Cortex of kidney (tissue), 1 donor: Measurements from ENCODE around the gene PABPN1L.
A peak's percentile ranks its signal among the peaks of the same experiment; 100 is the strongest.

ENCODE experiments used
- DNase-seq: peaks from one replicate; lab custom pipeline; 2025; lab: John Stamatoyannopoulos, UW

Gene PABPN1L

DNA sequence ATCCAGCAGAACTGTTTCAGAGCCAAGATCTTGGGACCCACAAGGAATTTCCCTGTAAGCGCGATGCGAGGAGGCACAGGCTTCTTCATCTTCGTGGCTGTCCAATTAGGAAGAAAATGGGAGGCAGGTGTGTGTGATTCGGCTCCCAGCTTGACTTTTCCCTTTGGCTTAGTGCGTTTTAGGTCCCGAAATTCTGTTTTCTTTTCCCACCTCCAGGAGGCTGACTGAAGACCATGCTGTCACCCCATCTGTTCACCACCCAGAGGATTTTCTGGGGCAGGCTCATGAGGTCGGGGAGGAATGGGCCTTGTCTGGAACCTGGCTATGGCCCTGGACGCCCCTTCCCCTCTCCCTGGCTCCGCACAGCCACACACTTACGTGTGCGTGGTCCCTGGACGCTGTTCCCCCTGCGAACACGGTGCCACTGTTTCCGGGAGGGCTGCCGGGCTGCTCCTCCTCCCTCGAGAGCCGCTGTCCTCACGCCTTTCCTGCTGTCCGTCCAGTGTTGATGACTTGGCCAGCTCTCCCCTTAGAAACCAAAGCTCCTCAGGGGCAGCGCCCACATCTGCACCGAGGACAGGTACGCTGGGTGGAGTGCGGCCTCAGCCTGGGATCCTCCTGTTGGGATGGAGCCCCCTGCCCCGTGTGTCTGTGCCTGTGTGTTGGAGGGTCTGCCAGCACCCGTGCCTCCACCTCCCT, 2.7 kb upstream of the PABPN1L start:
- DNase-seq, result no peak

- no peak for DNase-seq
Measured at GRCh38 chr16:88867581-88868246, 1.3 kb upstream of the PABPN1L start.

DNA sequence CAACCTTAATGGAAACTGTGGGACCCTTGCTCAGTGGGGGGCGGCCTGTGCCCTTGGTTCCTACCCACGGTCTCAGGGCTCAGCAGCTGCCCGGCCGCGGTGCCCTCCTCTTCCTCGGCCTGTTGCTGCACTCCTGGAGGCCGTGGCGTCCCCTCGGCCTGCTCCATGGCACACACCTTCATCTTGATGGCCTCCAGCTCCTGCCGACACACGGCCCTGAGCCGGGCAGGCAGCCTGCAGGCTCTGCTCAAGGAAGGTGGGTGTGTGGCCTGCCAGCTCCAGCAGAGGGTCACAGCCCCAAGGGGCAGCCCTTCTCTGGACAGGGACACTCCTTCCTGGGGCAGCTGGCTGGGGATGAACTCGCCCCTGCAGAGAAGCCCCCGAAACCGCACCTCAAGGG, 718 bp downstream of the PABPN1L start:
- no peak for DNase-seq

DNA sequence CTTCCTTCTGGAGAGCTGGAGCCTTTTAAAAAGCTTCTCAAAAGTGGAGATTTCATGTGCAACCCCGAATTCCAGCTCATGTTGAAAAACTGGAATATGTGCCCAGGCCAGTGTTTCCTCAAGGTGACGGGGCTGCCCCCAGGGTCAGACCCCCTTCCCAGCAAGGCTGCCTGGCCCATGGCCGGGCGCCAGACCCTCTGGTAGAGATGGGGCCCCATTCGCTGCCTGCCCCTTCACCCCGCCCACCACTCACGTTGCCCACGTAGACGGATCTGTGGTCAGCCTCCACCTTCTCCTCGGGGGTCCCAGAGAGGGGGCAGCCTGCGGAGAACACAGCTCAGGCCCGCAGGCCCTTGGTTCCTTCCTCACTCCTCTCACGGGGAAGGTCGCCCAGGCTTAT, 1.1 kb downstream of the PABPN1L start:
- DNase-seq, result no peak

DNA sequence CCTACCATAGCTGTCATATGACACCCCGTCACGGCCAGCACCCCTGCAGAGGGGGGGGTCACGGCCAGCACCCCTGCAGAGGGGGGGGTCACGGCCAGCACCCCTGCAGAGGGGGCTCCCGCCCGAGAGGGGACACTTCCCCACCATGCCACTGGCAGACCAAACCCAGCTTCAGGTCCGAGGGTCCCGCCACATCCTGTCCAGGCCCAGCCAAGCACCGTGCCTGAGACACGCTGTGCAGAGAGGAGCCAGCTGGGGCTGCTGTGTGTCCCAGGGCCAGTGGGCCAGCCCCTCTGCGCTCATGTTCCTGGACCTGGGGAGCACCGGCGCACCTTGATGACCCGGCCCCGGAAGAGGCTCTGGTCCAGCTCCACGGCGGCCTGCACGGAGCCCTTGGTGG, 1.9 kb downstream of the PABPN1L start:
- no peak for DNase-seq

DNA sequence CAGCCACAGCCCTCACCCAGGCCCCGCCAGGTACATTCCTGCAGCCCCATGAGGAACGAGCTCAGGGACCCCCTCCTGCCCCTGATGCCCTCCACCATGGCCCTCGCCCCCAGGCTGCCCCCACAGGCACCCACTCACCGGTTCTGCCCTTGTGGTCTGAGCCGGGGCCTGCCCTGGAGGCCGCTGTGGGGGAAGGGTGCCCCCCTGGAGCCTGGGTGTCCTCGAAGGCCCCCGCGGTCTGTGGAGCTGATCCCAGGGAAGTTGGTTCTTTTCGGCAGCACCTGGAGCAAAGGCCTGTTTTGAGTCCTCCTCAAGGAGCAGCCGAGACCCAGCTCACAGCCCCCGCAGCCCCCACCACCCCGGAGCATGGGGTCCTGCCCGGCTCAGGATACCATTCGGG, 2.4 kb downstream of the PABPN1L start:
- DNase-seq, result no peak

- DNase-seq, result no peak
Measured at GRCh38 chr16:88863426-88863825, 3.0 kb downstream of the PABPN1L start.

GRCh38 chr16:88862968-88863367, 3.5 kb downstream of the PABPN1L start:
- DNase-seq, result no peak

GRCh38 chr16:88861359-88861758, 5.1 kb downstream of the PABPN1L start:
- no peak for DNase-seq

DNA sequence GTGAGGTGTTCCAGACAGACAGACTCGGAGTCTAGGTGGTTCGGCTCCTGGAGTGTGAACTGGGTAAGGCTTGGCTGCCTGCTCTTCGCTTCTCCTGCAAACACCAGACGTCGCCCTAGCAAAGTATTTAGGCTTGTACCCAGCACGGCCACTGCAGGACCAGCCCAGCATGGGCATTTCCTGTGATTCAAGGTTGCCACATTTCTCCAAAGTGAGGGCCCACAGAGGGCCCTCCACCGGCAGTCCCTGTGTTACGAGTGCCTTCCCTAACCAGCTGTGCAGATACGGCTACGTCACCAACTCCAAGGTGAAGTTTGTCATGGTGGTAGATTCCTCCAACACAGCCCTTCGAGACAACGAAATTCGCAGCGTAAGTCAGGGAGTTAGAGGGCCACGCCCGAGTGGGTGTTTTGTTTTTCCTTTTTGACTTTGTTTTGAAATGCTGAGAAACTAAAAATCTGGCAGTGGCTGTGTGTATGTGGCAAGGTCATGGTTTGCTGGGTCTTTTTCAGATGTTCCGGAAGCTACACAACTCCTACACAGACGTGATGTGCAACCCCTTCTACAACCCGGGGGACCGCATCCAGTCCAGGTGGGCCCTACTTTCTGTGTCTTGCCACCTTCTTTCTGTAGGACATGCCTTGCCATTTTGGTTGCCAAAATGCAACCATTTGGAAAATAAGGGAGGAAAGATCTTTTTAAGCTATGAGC, 6.9 kb downstream of the PABPN1L start:
- DNase-seq, result no peak

- no peak for DNase-seq
Measured at GRCh38 chr16:88857728-88858339, 8.6 kb downstream of the PABPN1L start.

DNA sequence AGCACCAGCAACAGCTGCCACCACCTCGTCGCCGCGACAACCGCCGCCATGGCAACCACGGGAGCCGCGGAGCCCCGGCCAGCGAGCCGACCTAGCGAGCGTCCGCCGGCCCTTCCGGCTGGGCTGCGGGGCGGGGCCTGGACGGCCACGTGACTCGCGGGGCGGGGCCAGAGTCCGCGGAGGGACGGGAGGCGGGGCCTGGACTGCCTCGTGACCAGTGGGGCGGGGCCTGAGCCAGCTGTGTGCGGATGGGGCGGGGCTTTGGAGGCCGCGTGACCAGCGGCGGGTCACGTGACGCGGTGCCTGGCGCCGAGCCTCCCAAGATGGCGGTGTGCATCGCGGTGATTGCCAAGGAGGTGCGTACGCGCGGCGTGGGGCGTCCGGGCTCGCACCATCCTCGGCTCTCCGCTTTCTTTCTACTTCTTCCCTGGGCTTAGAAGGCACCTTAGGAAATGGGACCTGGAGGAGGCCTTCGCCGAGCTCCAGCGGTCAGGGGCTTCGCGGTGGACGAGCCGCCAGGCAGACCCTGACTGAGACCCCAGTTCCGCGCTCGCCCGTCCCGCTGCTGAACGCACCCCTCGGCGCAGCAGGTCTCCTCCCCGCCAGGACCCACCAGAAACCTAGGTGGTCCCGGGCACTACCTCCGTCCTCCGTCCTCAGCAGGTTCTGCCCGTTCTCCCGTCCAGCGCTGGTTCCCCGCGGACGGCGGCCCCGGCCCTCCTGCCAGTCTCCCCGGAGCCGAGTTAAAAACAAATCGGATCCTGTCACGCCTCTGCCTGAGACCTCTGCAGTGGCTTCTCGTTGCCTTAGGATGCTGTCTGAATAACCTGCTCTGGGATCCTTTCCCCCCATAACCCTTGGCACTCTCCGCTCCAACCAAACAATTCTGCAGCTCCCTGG, 9.4 kb downstream of the PABPN1L start, which contains the start of the genes GALNS and TRAPPC2L:
Gene GALNS (minus strand): TSS at position 120 of the 900 bp plus-strand sequence. CDS start 70 bp downstream, at position 50.
Gene TRAPPC2L (plus strand): TSS at position 300 of the 900 bp plus-strand sequence. CDS start 24 bp downstream, at position 324.
- peak; percentile 87 for DNase-seq

GRCh38 chr16:88856122-88856827, 10.2 kb downstream of the PABPN1L start:
- no peak for DNase-seq

GRCh38 chr16:88855736-88856121, 10.7 kb downstream of the PABPN1L start:
- DNase-seq, result no peak

GRCh38 chr16:88855176-88855575, 11.3 kb downstream of the PABPN1L start:
- DNase-seq, result no peak

DNA sequence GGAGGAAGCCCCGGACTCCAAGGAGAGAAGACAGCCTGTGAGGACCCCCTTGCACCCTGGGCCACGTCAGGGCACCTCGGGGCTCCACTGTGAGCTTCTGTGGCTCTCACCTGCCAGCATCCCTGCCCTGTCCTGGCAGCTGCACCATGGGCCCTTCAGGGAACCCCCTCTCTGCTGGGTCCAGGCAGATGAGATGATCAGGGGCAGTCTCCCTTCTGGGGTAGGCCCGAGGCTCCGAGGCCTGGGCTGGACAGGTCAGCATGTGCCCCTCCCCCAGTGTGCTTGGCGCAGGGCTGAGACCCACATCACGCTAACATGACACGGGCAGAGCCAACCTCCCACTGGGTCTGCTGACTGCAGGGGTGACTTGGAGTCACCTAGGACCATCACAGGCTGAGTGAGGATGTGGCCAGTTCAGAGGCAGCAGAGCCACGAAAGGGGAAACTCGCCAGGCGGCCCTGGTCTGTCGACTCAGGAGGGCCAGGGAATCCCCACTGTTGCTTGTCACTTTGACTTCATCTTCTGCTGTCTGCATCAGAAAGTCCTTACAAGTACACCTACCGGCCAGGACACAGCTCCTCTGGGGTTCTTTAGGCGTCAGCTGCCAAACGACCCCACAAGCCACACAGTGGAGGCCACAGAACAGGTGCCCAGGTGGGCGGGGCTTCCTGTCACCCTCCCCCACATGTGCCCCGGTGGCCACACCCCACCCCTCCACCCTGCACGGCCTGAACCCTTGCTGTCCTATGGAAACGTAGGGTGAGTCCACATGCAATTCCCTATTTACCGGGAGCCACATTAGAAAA, 12.0 kb downstream of the PABPN1L start:
- DNase-seq, result no peak

GRCh38 chr16:88853325-88853941, 13.0 kb downstream of the PABPN1L start:
- no peak for DNase-seq

DNA sequence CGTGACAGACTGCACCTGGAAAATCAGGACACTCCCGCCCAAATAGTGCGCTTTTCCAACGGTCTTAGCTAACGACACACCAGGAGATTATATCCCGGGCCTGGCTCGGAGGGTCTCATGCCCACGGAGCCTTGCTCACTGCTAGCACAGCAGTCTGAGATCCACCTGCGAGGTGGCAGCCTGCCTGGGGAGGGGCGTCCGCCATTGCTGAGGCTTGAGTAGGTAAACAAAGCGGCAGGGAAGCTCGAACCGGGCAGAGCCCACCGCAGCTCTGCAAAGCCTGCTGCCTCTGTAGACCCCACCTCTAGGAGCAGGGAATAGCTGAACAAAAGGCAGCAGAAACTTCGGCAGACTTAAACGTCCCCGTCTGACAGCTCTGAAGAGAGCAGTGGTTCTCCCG, 14.8 kb downstream of the PABPN1L start:
- DNase-seq, result no peak

- DNase-seq, result no peak
Measured at GRCh38 chr16:88850531-88851199, 15.8 kb downstream of the PABPN1L start.
